ENCODE results near the gene CD22.

CD22 gene

DNA sequence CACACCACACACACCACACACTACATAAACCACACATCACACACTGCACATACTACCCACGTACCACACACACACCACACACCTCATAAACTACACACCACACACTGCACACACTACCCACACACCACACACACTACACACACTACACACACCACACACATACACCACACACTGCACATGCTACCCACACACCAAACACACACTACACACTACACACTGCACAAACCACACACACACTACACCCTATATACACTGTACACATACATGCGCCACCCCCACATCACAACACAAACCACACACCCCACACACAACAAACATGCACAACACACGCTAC lies 31.5 kb upstream of the CD22 start:
- no peak for DNase-seq
- in situ Hi-C loops (cut with HindIII; ENCODE audit: low pct_ligation_motif_present, low sequenced_read_pairs) = no loop called here
- TF ChIP-seq, protein P1, sequence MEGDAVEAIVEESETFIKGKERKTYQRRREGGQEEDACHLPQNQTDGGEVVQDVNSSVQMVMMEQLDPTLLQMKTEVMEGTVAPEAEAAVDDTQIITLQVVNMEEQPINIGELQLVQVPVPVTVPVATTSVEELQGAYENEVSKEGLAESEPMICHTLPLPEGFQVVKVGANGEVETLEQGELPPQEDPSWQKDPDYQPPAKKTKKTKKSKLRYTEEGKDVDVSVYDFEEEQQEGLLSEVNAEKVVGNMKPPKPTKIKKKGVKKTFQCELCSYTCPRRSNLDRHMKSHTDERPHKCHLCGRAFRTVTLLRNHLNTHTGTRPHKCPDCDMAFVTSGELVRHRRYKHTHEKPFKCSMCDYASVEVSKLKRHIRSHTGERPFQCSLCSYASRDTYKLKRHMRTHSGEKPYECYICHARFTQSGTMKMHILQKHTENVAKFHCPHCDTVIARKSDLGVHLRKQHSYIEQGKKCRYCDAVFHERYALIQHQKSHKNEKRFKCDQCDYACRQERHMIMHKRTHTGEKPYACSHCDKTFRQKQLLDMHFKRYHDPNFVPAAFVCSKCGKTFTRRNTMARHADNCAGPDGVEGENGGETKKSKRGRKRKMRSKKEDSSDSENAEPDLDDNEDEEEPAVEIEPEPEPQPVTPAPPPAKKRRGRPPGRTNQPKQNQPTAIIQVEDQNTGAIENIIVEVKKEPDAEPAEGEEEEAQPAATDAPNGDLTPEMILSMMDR (IDR thresholded peaks at IDR 0.05; ENCODE audit: low read depth, low read length, missing control alignments) = no peak
- H3K36me3 ChIP-seq (replicated peaks) = no peaks in the 10 kb centered on the region
- H3K27me3 ChIP-seq (replicated peaks) = peaks cover 5% of the 10 kb centered on the region
- H3K27ac ChIP-seq = no peak overlapping the region
- H3K4me3 ChIP-seq (ENCODE audit: low read depth, low read length) = no peak overlapping the region

DNA sequence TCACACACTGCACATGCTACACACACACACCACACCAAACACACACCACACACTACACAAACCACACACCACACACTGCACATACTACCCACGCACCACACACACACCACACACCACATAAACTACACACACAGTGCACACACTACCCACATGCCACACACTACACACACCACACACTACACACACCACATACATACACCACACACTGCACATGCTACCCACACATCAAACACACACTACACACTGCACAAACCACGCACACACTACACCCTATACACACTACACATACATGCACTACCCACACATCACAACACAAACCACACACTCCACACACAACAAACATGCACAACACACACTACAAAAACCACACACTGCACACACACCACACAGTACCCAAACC lies 31.1 kb upstream of the CD22 start:
- H3K36me3 ChIP-seq (replicated peaks) = no peaks in the 10 kb centered on the region
- peaks cover 5% of the 10 kb centered on the region for H3K27me3 ChIP-seq (replicated peaks)
- in situ Hi-C loops (cut with HindIII; ENCODE audit: low pct_ligation_motif_present, low sequenced_read_pairs) = no loop called here
- TF ChIP-seq, protein P1 (IDR thresholded peaks at IDR 0.05; ENCODE audit: low read depth, low read length, missing control alignments) = no peak
- H3K27ac ChIP-seq = no peak overlapping the region
- H3K4me3 ChIP-seq (ENCODE audit: low read depth, low read length) = no peak overlapping the region
- DNase-seq = no peak

DNA sequence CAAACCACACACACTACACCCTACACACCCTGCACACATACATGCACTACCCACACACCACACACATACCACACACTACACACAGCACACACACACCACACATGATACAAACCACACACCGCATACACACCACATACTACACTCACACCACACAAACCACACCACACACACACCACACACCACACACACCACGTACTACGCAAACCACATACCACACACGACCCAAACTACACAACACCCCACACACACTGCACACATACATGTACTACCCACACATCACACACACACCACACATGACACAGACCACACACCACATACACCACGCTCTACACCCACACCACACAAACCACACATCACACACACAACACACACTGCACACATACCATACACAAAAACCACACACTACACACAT lies 30.4 kb upstream of the CD22 start:
- no peaks in the 10 kb centered on the region for H3K36me3 ChIP-seq (replicated peaks)
- no peak overlapping the region for H3K27ac ChIP-seq
- H3K4me3 ChIP-seq (ENCODE audit: low read depth, low read length) = no peak overlapping the region
- TF ChIP-seq, protein P1 (IDR thresholded peaks at IDR 0.05; ENCODE audit: low read depth, low read length, missing control alignments) = no peak
- H3K27me3 ChIP-seq (replicated peaks) = peaks cover under 1% of the 10 kb centered on the region
- DNase-seq = no peak
- in situ Hi-C loops (cut with HindIII; ENCODE audit: low pct_ligation_motif_present, low sequenced_read_pairs) = no loop called here

- no peaks in the 10 kb centered on the region for H3K36me3 ChIP-seq (replicated peaks)
- in situ Hi-C loops (cut with HindIII; ENCODE audit: low pct_ligation_motif_present, low sequenced_read_pairs) = no loop called here
- TF ChIP-seq, protein P1 (IDR thresholded peaks at IDR 0.05; ENCODE audit: low read depth, low read length, missing control alignments) = no peak
- H3K27ac ChIP-seq = no peak overlapping the region
- no peak for DNase-seq
- H3K27me3 ChIP-seq (replicated peaks) = no peaks in the 10 kb centered on the region
- H3K4me3 ChIP-seq (ENCODE audit: low read depth, low read length) = no peak overlapping the region
Measured at GRCh38 chr19:35299523-35300338, 29.3 kb upstream of the CD22 start.

GRCh38 chr19:35300339-35300649 lies 28.7 kb upstream of the CD22 start:
- no peak for DNase-seq
- TF ChIP-seq, protein P1 (IDR thresholded peaks at IDR 0.05; ENCODE audit: low read depth, low read length, missing control alignments) = no peak
- no peak overlapping the region for H3K27ac ChIP-seq
- no peak overlapping the region for H3K4me3 ChIP-seq (ENCODE audit: low read depth, low read length)
- H3K36me3 ChIP-seq (replicated peaks) = no peaks in the 10 kb centered on the region
- in situ Hi-C loops (cut with HindIII; ENCODE audit: low pct_ligation_motif_present, low sequenced_read_pairs) = no loop called here
- H3K27me3 ChIP-seq (replicated peaks) = no peaks in the 10 kb centered on the region

DNA sequence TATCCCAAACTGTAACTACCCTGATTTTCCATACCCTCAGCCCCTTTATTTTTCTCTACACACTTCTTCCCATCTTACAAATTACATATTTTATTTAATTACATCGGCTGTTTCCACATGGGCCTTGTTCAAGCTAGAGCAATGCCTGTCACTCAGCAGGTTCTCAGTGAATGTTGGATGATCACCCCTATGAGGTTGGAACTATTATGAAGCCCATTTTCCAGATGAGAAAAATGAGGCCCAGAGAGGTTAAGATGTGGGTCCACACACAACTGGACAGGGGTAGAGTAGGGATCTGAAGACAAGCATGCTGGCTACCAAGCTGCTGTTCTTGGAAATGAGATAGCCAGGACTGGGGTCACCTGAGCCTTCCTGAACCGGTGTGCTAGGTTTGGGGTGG lies 27.0 kb upstream of the CD22 start:
- in situ Hi-C loops (cut with HindIII; ENCODE audit: low pct_ligation_motif_present, low sequenced_read_pairs) = no loop called here
- DNase-seq = no peak
- TF ChIP-seq, protein P1 (IDR thresholded peaks at IDR 0.05; ENCODE audit: low read depth, low read length, missing control alignments) = no peak

More for the DNA sequence above, 27.0 kb upstream of the CD22 start:
- Histone ChIP-seq H3K4me3 (ENCODE audit: low read depth, low read length) (no peak overlapping the region), H3K36me3 (replicated peaks) (no peaks in the 10 kb centered on the region), H3K27ac (no peak overlapping the region), H3K27me3 (replicated peaks) (no peaks in the 10 kb centered on the region)

Measured in brain microvascular endothelial cell (primary cell).